Mesenchymal stem cell (in vitro differentiated cells and primary cell): ENCODE results near the gene ATG5.
"Not testable (repeated sequence)": the region's sequence is repeated elsewhere in the genome, so short reads cannot be mapped to it uniquely, and the experiment has no call there.

Experiments used
- DNase-seq: peaks from one replicate; pipeline ENCODE4 v3.0.0-alpha.2; 2013
- H2AFZ ChIP-seq: one replicate; pipeline ENCODE4 v1.6.1; 2013; ENCODE audit warnings: low read depth, mild to moderate bottlenecking, control low read depth, inconsistent platforms, low read length, moderate library complexity
- H2AK5ac ChIP-seq: 2 replicates; pipeline ENCODE4 v1.6.1; 2013; ENCODE audit warnings: low read length, moderate library complexity, mild to moderate bottlenecking, inconsistent platforms; ENCODE audit not compliant: severe bottlenecking
- H2BK120ac ChIP-seq: one replicate; pipeline ENCODE4 v1.6.1; 2013; ENCODE audit warnings: low read depth, mild to moderate bottlenecking, inconsistent platforms, low read length, moderate library complexity
- H2BK12ac ChIP-seq, 2 experiments: one replicate each; pipeline ENCODE4 v1.6.1; 2013; ENCODE audit warnings: inconsistent platforms in 2 of 2, low read length in 2 of 2, mild to moderate bottlenecking in 2 of 2, moderate library complexity in 2 of 2, control low read depth in 1 of 2
- H2BK15ac ChIP-seq: one replicate; pipeline ENCODE4 v1.6.1; 2013; ENCODE audit warnings: mild to moderate bottlenecking, low read depth, inconsistent platforms; ENCODE audit not compliant: poor library complexity, severe bottlenecking
- H2BK5ac ChIP-seq: 2 replicates; pipeline ENCODE4 v1.6.1; 2013; ENCODE audit warnings: low read depth, mild to moderate bottlenecking, low read length, control low read depth, inconsistent platforms; ENCODE audit not compliant: poor library complexity, severe bottlenecking
- H3K14ac ChIP-seq, 2 experiments: one replicate each; pipeline ENCODE4 v1.6.1; 2013; ENCODE audit warnings: inconsistent platforms in 2 of 2, low read length in 2 of 2, control low read depth in 1 of 2, mild to moderate bottlenecking in 1 of 2, moderate library complexity in 1 of 2
- H3K18ac ChIP-seq, 2 experiments: one replicate each; pipeline ENCODE4 v1.6.1; 2013; ENCODE audit warnings: inconsistent platforms in 2 of 2, low read length in 2 of 2, control low read depth in 1 of 2, low read depth in 1 of 2, mild to moderate bottlenecking in 1 of 2
- H3K23ac ChIP-seq, 2 experiments: one replicate each; pipeline ENCODE4 v1.6.1; 2013; ENCODE audit warnings: inconsistent platforms in 2 of 2, low read length in 2 of 2, mild to moderate bottlenecking in 2 of 2, moderate library complexity in 2 of 2, control low read depth in 1 of 2
- H3K27ac ChIP-seq: 2 replicates; pipeline ENCODE4 v1.5.1; 2013; ENCODE audit warnings: mild to moderate bottlenecking, moderate library complexity, low read length, control low read depth, inconsistent platforms; ENCODE audit not compliant: poor library complexity, severe bottlenecking
- H3K27me3 ChIP-seq, 2 experiments: 2 replicates each; pipeline versions ENCODE4 v1.6.1 to v1.7.0; 2013; ENCODE audit warnings: low read length in 2 of 2, mild to moderate bottlenecking in 2 of 2, moderate library complexity in 2 of 2, control low read depth in 1 of 2, inconsistent platforms in 1 of 2; ENCODE audit not compliant: control insufficient read depth in 1 of 2, insufficient read depth in 1 of 2
- H3K36me3 ChIP-seq, 2 experiments: 2 replicates each; pipeline versions ENCODE4 v1.6.1 to v1.7.0; 2013; ENCODE audit warnings: low read length in 2 of 2, control low read depth in 1 of 2, inconsistent platforms in 1 of 2, low read depth in 1 of 2, mild to moderate bottlenecking in 1 of 2; ENCODE audit not compliant: insufficient read depth in 2 of 2, control insufficient read depth in 1 of 2
- H3K4ac ChIP-seq, 2 experiments: one replicate each; pipeline ENCODE4 v1.6.1; 2013; ENCODE audit warnings: inconsistent platforms in 2 of 2, low read length in 2 of 2, mild to moderate bottlenecking in 2 of 2, moderate library complexity in 2 of 2, control low read depth in 1 of 2, low read depth in 1 of 2
- H3K4me1 ChIP-seq: 2 replicates; pipeline ENCODE4 v1.6.1; 2013; ENCODE audit warnings: low read depth, low read length, control low read depth; ENCODE audit not compliant: control insufficient read depth, insufficient read depth
- H3K4me2 ChIP-seq: 2 replicates; pipeline ENCODE4 v1.6.1; 2013; ENCODE audit warnings: low read length, mild to moderate bottlenecking, inconsistent platforms; ENCODE audit not compliant: poor library complexity, severe bottlenecking
- H3K4me3 ChIP-seq, 2 experiments: 2 replicates each; pipeline versions ENCODE4 v1.5.1 to v1.7.0; 2013; ENCODE audit warnings: low read length in 2 of 2, mild to moderate bottlenecking in 2 of 2, control low read depth in 1 of 2, low read depth in 1 of 2; ENCODE audit not compliant: insufficient read depth in 1 of 2
- H3K79me1 ChIP-seq: replicated peaks from 2 replicates; pipeline ENCODE4 v1.6.1; 2013; ENCODE audit warnings: mild to moderate bottlenecking, control low read depth, low read length, inconsistent platforms; ENCODE audit not compliant: poor library complexity, severe bottlenecking
- H3K9ac ChIP-seq: 2 replicates; pipeline ENCODE4 v1.7.0; 2013; ENCODE audit warnings: mild to moderate bottlenecking, low read length, moderate library complexity
- H3K9me3 ChIP-seq: 2 replicates; pipeline ENCODE4 v1.7.0; 2013; ENCODE audit warnings: mild to moderate bottlenecking, low read length; ENCODE audit not compliant: control insufficient read depth
- H4K8ac ChIP-seq: one replicate; pipeline ENCODE4 v1.6.1; 2013; ENCODE audit warnings: inconsistent platforms, mild to moderate bottlenecking, low read length, moderate library complexity
- H4K91ac ChIP-seq: one replicate; pipeline ENCODE4 v1.6.1; 2013; ENCODE audit warnings: mild to moderate bottlenecking, low read length, inconsistent platforms
- WGBS: methylation state at CpG from one replicate; pipeline ENCODE4 v1.1.7; 2013; ENCODE audit warnings: mixed read lengths; 5-methylcytosine and 5-hydroxymethylcytosine counted together

Gene ATG5

GRCh38 chr6:106229876-106230445 is 95.6 kb downstream of the ATG5 start:
- Histone ChIP-seq H3K36me3 (peaks cover 8 to 13% of the 10 kb centered on the region in 2 experiments), H3K79me1 (peaks cover 29% of the 10 kb centered on the region)
- H2AK5ac ChIP-seq, H2BK15ac ChIP-seq, H3K27me3 ChIP-seq, H4K8ac ChIP-seq, H3K4me1 ChIP-seq, H4K91ac ChIP-seq, H3K4me2 ChIP-seq, H3K4me3 ChIP-seq, H3K9me3 ChIP-seq, H2AFZ ChIP-seq, H3K4ac ChIP-seq, H2BK12ac ChIP-seq, H3K23ac ChIP-seq, H2BK120ac ChIP-seq, H3K18ac ChIP-seq, H3K9ac ChIP-seq, H3K14ac ChIP-seq, H2BK5ac ChIP-seq, H3K27ac ChIP-seq: not testable (repeated sequence)
- DNase-seq = peak; percentile 9
- WGBS = 93% methylated on average over 2 of the region's 5 CpGs

DNA sequence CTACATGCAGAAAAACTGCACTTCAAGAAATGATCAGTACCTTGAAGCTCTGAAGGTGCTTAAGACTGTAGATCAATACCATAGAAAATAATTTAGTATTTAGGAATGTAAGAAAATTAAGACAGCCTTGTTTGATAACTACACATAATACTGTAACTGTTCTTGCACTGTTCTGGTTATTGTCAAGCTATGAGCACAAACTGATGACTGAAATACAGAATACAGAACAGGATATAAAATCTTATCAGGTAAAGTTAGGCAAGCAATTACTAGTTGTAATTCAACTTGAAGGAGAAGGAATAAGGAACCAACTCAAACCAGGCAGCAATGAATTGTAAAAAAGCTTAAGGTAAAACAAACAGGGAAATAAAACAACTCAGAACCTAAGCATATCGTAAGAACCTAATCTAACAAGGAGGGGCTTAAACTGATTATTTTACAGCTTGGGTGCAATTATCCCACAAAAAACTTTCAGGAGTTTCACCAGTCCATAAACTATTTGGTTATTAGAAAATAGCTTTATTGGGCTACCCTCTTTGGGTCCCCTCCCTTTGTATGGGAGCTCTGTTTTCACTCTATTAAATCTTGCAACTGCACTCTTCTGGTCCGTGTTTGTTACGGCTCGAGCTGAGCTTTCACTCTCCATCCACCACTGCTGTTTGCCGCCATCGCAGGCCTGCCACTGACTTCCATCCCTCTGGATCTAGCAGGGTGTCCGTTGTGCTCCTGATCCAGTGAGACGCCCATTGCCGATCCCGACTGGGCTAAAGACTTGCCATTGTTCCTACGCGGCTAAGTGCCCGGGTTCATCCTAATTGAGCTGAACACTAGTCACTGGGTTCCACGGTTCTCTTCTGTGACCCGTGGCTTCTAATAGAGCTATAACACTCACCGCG is 97.7 kb downstream of the ATG5 start:
- Histone ChIP-seq H3K27me3 (no peaks in the 10 kb centered on the region), H3K4me1 (no peaks in the 10 kb centered on the region), H3K23ac (no peak overlapping the region), H4K91ac (no peak overlapping the region), H2BK120ac (no peak overlapping the region), H2AFZ (no peak overlapping the region), H3K4me2 (no peak overlapping the region), H2BK15ac (no peak overlapping the region), H3K14ac (no peak overlapping the region), H2AK5ac (no peak overlapping the region), H3K36me3 (peaks cover 8% of the 10 kb centered on the region in 2 experiments), H3K4me3 (no peak overlapping the region), H3K18ac (no peak overlapping the region), H4K8ac (no peak overlapping the region), H3K9ac (no peak overlapping the region), H3K79me1 (peaks cover 21% of the 10 kb centered on the region), H2BK5ac (no peak overlapping the region), H3K27ac (no peak overlapping the region), H3K9me3 (no peaks in the 10 kb centered on the region), H3K4ac (no peak overlapping the region), H2BK12ac (no peak overlapping the region)
- DNase-seq = no peak
- WGBS = over 99% methylated on average over 16 of the region's 17 CpGs

DNA sequence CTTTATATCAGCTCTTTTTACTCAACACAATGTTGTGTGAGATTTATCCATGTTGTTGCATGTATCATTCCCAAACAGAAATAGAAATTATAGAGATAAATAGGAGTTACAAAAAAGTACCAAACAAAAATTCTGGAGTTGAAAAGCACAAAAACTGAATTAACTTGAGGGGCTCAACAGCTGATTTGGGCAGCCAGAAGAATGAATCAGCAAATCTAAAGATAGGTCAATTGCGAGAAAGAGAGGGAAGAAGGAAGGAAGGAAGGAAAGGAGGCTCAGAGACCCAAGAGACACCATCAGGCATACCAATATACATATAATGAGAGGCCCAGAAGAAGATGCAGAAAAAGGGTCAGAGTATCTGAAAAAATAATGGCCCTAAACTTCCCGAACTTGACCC is 98.9 kb downstream of the ATG5 start:
- Histone ChIP-seq H3K79me1 (peaks cover 19% of the 10 kb centered on the region), H3K14ac (no peak overlapping the region), H2AFZ (no peak overlapping the region), H3K4me1 (no peaks in the 10 kb centered on the region), H3K9ac (no peak overlapping the region), H3K4me3 (no peak overlapping the region), H3K27ac (no peak overlapping the region), H2BK12ac (no peak overlapping the region), H3K4me2 (no peak overlapping the region), H2BK15ac (no peak overlapping the region), H2BK5ac (no peak overlapping the region), H3K23ac (no peak overlapping the region), H4K91ac (no peak overlapping the region), H2AK5ac (no peak overlapping the region), H3K27me3 (no peaks in the 10 kb centered on the region), H2BK120ac (no peak overlapping the region), H3K36me3 (peaks cover 8% of the 10 kb centered on the region in 2 experiments), H3K9me3 (no peaks in the 10 kb centered on the region), H4K8ac (no peak overlapping the region), H3K18ac (no peak overlapping the region), H3K4ac (no peak overlapping the region)
- WGBS = 100% methylated on average over 1 of the region's 2 CpGs
- no peak for DNase-seq

GRCh38 chr6:106225581-106225980 is 100.0 kb downstream of the ATG5 start:
- Histone ChIP-seq H2BK5ac (no peak overlapping the region), H3K4ac (no peak overlapping the region), H4K8ac (no peak overlapping the region), H3K36me3 (peaks cover 8% of the 10 kb centered on the region in 2 experiments), H2AFZ (no peak overlapping the region), H3K4me3 (no peak overlapping the region), H3K27ac (no peak overlapping the region), H3K27me3 (no peaks in the 10 kb centered on the region), H3K9me3 (no peaks in the 10 kb centered on the region), H3K4me1 (no peaks in the 10 kb centered on the region), H3K79me1 (peaks cover 19% of the 10 kb centered on the region), H2BK15ac (no peak overlapping the region), H3K23ac (no peak overlapping the region), H3K14ac (no peak overlapping the region), H2BK12ac (no peak overlapping the region), H2BK120ac (no peak overlapping the region), H3K4me2 (no peak overlapping the region), H4K91ac (no peak overlapping the region), H3K18ac (no peak overlapping the region), H2AK5ac (no peak overlapping the region), H3K9ac (no peak overlapping the region)
- no peak for DNase-seq
